ENCODE results near the gene SEC22B. TPM values are rescaled to one million over a fixed set of nuclear protein-coding genes. Genes with fewer than 3 reads are reported as not detected.
"Not testable (repeated sequence)": the region's sequence is repeated elsewhere in the genome, so short reads cannot be mapped to it uniquely, and the experiment has no call there.

The SEC22B gene
- total RNA-seq, 1 donor from 2014 or later = 40.2 TPM

DNA sequence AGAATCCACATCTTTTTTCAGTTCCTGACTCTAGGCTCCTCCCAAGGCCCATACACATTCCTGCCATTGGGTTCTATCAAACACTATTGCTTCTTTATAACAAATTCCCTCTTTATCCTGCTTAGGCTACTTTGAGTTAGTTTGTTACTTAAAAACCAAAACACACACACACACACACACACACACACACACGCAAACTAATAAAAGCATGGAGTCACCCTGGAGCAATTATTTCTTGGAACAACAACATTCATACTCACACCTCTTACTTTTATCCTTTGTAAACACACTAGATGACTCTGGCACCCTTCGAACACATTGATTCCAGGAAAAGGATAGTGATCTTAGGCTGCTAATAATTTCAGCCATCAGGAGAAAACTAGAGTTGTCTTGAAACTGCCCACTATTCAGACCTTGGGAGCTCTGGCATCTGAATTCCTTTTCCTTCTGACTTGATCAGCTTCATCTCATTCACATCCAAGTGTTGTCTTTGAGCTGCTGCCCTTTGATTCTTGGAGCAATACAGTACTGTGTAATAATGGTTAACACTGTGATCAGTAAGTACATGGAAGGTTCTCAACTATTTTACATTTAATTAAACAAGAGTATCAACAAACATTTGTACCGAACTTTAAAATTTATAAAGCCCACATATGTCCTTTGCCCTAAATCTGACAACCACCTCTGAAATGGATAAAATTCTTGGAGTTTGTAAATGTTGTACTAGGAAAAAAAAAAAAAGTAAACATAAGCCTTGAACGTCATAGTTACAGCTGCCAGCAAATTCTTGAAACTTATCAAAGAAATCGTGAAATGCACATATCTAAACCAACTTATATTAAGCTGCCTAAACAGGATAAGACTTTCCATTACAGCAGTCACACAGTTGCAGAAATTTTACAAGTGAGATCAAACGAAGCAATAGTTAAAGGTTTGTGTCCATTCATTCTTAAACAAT, 2.8 kb upstream of the SEC22B start:
- no peak for DNase-seq (ENCODE audit: low spot score in 2 of 2, unreplicated experiment in 2 of 2)
- H3K4me1 Mint-ChIP-seq = peaks cover 24% of the 10 kb centered on the region
- no peaks in the 10 kb centered on the region for H3K27me3 Mint-ChIP-seq (ENCODE audit: low read depth)
- no peaks in the 10 kb centered on the region for H3K36me3 Mint-ChIP-seq
- no peaks in the 10 kb centered on the region for H3K9me3 Mint-ChIP-seq
- TF ChIP-seq, protein P1, sequence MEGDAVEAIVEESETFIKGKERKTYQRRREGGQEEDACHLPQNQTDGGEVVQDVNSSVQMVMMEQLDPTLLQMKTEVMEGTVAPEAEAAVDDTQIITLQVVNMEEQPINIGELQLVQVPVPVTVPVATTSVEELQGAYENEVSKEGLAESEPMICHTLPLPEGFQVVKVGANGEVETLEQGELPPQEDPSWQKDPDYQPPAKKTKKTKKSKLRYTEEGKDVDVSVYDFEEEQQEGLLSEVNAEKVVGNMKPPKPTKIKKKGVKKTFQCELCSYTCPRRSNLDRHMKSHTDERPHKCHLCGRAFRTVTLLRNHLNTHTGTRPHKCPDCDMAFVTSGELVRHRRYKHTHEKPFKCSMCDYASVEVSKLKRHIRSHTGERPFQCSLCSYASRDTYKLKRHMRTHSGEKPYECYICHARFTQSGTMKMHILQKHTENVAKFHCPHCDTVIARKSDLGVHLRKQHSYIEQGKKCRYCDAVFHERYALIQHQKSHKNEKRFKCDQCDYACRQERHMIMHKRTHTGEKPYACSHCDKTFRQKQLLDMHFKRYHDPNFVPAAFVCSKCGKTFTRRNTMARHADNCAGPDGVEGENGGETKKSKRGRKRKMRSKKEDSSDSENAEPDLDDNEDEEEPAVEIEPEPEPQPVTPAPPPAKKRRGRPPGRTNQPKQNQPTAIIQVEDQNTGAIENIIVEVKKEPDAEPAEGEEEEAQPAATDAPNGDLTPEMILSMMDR (IDR thresholded peaks at IDR 0.05; ENCODE audit: unreplicated experiment) = no peak
- peak overlapping the region; percentile 96 for H3K27ac Mint-ChIP-seq
- H3K4me3 Mint-ChIP-seq = peak overlapping the region; percentile 49

DNA sequence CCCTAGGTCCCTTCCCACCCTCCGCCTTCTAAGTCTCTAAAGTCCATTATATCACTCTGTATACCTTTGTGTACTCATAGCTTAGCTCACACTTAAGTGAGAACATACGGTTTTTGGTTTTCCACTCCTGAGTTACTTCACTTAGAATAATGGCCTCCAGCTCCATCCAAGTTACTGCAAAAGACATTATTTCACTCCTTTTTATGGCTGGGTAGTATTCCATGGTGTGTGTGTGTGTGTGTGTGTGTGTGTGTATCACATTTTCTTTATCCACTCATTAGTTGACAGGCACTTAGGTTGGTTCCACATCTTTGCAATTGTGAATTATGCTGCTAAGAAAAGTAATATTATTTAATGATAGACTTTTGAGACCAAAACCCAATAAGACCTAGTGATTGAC, 1.7 kb upstream of the SEC22B start:
- not testable (repeated sequence) for H3K27me3 Mint-ChIP-seq (ENCODE audit: low read depth); H3K9me3 Mint-ChIP-seq; H3K27ac Mint-ChIP-seq; H3K36me3 Mint-ChIP-seq; DNase-seq (ENCODE audit: low spot score in 2 of 2, unreplicated experiment in 2 of 2); H3K4me3 Mint-ChIP-seq
- H3K4me1 Mint-ChIP-seq = peaks cover 24% of the 10 kb centered on the region

DNA sequence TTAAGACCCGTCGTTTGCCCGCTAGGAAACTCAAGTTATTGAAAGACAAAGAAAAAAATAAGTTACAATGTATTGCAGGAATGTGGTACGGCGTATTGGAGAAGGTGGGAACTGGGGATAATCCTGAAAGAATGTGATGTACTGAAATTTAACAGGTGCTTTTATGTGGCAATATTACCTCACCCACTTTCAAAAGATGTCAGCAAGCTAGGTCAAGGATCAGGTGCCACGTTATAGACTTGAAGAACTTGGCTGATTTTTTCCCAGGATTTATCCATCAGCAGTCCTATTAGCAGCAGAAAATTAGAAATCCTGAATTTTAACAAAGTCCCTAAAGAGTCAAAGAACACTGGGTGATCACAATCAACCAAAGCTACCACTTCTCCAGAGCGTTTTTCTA, 632 bp downstream of the SEC22B start:
- not testable (repeated sequence) for H3K36me3 Mint-ChIP-seq; DNase-seq (ENCODE audit: low spot score in 2 of 2, unreplicated experiment in 2 of 2)
- H3K27ac Mint-ChIP-seq = peak overlapping the region; percentile 96

DNA sequence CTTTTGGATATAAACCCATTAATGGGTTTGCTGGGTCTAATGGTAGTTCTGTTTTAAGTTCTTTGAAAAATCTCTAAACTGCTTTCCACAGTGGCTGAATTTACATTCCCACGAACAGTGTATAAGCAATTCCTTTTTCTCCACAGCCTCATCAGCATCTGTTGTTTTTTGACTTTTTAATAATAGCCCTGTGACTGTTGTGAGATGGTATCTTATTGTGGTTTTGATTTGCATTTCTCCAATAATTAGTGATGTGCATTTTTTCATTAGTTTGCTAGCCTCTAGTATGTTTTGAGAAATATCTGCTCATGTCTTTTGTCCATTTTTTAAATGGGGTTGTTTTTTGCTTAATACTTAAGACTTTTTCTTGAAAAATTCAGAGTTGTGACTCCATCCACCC, 11.6 kb downstream of the SEC22B start:
- not testable (repeated sequence) for H3K36me3 Mint-ChIP-seq; H3K27ac Mint-ChIP-seq; H3K4me3 Mint-ChIP-seq; DNase-seq (ENCODE audit: low spot score in 2 of 2, unreplicated experiment in 2 of 2); H3K9me3 Mint-ChIP-seq; H3K4me1 Mint-ChIP-seq; H3K27me3 Mint-ChIP-seq (ENCODE audit: low read depth)

More for the DNA sequence above, 632 bp downstream of the SEC22B start:
- not testable (repeated sequence) for H3K27me3 Mint-ChIP-seq (ENCODE audit: low read depth); H3K9me3 Mint-ChIP-seq
- H3K4me1 Mint-ChIP-seq = peaks cover 22% of the 10 kb centered on the region
- H3K4me3 Mint-ChIP-seq = peak overlapping the region; percentile 90

DNA sequence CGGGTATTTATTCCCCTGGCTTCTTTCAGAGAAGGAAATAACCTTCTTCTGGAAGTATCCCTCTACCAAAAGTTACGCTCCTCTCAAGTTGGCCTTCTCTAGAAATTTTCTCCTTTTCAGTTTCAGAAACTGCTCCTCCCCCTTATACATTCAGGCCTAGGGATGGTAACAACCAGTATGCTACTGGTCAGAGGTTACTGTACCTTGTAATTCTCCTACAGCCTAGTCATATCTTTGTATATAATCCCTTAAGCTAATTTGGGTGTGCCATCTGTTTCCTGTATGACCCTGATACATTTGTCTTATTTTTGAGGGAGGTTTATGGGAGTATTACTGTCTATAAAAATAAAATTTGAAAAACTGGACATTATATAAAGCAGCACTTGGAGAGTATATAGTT, 14.3 kb downstream of the SEC22B start:
- H3K27ac Mint-ChIP-seq = not testable (repeated sequence)

DNA sequence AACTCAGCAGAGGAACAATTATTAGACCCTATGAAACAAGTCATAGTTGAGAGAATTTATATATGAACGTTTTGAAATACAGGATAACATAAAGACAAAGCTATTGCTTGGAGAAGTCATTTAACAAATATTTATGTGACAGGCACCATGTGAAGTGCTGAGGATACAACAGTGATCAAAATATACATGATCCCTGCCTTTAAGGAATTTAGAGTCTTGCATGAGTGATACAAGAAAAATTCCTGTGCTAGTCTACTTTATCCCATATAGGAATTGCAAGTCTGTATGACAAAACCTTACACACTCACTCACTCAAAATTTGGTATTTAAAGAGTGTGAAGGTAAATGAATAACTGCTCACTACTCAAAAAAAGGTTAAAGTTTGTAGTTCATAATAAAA, 17.8 kb downstream of the SEC22B start:
- not testable (repeated sequence) for DNase-seq (ENCODE audit: low spot score in 2 of 2, unreplicated experiment in 2 of 2); H3K36me3 Mint-ChIP-seq; H3K27me3 Mint-ChIP-seq (ENCODE audit: low read depth); H3K4me1 Mint-ChIP-seq; H3K27ac Mint-ChIP-seq; H3K4me3 Mint-ChIP-seq; H3K9me3 Mint-ChIP-seq

More for the DNA sequence above, 14.3 kb downstream of the SEC22B start:
- not testable (repeated sequence) for H3K36me3 Mint-ChIP-seq; H3K4me3 Mint-ChIP-seq; H3K27me3 Mint-ChIP-seq (ENCODE audit: low read depth); H3K4me1 Mint-ChIP-seq; DNase-seq (ENCODE audit: low spot score in 2 of 2, unreplicated experiment in 2 of 2); H3K9me3 Mint-ChIP-seq

DNA sequence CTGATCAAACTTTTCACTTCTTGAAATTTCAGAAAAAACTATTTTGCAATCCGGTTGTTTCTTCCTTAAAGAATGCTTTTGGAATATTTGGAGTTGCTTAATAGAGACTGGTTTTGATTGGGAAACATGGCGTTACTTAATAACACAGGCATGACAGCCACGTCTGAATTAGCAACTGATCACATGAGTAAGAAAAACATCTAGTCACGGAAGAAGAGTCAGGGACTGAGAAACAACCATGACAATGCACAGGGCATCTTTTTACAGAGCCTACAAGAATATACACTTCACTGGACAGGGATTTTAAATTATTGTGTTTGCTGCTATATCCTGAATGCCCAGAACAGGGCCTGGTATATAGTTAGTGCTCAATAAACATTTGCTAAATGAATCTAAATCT, 18.2 kb downstream of the SEC22B start:
- H3K36me3 Mint-ChIP-seq; H3K4me3 Mint-ChIP-seq; H3K4me1 Mint-ChIP-seq; H3K27ac Mint-ChIP-seq; H3K27me3 Mint-ChIP-seq (ENCODE audit: low read depth); H3K9me3 Mint-ChIP-seq; DNase-seq (ENCODE audit: low spot score in 2 of 2, unreplicated experiment in 2 of 2): not testable (repeated sequence)

DNA sequence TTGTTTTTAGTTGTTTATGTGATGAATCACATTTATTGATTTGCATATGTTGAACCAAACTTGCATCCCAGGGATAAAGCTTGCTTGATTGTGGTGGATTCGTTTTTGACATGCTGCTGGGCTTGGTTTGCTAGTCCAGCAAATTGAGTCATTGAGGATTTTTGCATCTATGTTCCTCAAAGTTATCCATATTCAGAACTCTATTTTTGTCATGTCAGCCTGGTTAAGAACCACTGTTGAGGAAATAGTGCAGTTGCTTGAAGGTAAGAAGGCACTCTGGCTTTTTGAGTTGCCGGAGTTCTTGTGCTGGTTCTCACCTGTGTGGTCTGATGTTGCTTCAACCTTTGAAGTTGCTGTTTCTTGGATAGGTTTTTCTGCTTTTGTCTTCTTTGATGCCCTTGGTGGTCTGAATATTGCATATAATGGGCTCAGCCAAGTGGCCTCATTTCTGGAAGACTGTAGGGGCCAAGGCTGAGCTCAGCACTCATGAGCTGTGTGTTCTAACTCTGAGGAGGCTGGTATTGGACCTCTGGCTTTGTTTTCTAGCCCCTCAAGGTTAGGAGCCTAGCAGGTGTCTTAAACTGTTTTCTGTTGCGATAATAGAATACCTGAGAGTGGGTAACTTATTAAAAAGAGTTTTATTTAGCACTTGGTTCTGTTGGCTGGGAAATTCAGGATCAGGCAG, 26.0 kb downstream of the SEC22B start:
- not testable (repeated sequence) for H3K9me3 Mint-ChIP-seq; DNase-seq (ENCODE audit: low spot score in 2 of 2, unreplicated experiment in 2 of 2); H3K27ac Mint-ChIP-seq; H3K4me1 Mint-ChIP-seq; H3K4me3 Mint-ChIP-seq; H3K27me3 Mint-ChIP-seq (ENCODE audit: low read depth); H3K36me3 Mint-ChIP-seq

DNA sequence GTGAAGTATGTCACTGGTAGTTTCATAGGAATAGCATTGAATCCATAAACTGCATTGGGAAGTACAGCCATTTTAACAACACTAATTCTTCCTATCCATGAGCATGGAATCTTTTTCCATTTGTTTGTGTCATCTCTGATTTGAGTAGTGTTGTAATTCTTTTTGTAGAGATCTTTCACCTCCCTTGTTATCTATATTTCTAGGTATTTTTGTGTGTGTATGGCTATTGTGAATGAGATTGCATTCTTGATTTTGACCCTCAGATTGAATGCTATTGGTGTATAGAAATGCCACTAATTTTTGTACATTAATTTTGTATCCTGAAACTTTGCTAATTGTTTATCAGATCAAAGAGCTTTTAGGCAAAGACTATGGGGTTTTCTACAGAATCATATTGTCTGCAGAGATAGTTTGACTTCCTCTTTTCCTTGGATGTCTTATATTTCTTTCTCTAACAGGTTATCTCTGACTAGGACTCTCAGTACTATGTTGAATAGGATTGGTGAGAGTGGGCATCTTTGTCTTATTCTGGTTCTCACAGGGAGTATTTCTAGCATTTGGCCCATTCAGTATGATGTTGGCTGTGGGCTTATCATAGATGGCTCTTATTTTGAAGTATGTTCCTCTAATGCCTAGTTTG, 26.8 kb downstream of the SEC22B start:
- H3K27me3 Mint-ChIP-seq (ENCODE audit: low read depth); H3K9me3 Mint-ChIP-seq; H3K4me3 Mint-ChIP-seq; H3K27ac Mint-ChIP-seq; DNase-seq (ENCODE audit: low spot score in 2 of 2, unreplicated experiment in 2 of 2); H3K36me3 Mint-ChIP-seq: not testable (repeated sequence)
- H3K4me1 Mint-ChIP-seq = peaks cover 11% of the 10 kb centered on the region
